ENCODE measurements around the gene HSPA12A. TPM values are rescaled to one million over a fixed set of nuclear protein-coding genes. Genes with fewer than 3 reads are reported as not detected.

The HSPA12A gene
- total RNA-seq, 2 donors from 2014 or later: 10.1 to 11.5 TPM

- DNase-seq (ENCODE audit: low spot score): no peak
- H3K36me3 ChIP-seq: no peaks in the 10 kb centered on the region
- no peaks in the 10 kb centered on the region for H3K27me3 ChIP-seq
- peaks cover 0 to 10% of the 10 kb centered on the region in 2 donors for H3K9me3 ChIP-seq
- peaks cover 0 to 26% of the 10 kb centered on the region in 2 donors for H3K4me1 ChIP-seq
- H3K4me3 ChIP-seq: no peak overlapping the region
- H3K27ac ChIP-seq: no peak overlapping the region
- no peak for TF ChIP-seq CTCF (IDR thresholded peaks at IDR 0.05)
Measured at GRCh38 chr10:116769368-116769767, 27.0 kb upstream of the HSPA12A start.

- Histone ChIP-seq H3K36me3 (no peaks in the 10 kb centered on the region), H3K27me3 (no peaks in the 10 kb centered on the region), H3K4me1 (peaks cover 0 to 26% of the 10 kb centered on the region in 2 donors), H3K9me3 (peaks cover 0 to 10% of the 10 kb centered on the region in 2 donors), H3K27ac (no peak overlapping the region), H3K4me3 (no peak overlapping the region)
- no peak for DNase-seq (ENCODE audit: low spot score)
- no peak for TF ChIP-seq CTCF (IDR thresholded peaks at IDR 0.05)
Measured at GRCh38 chr10:116768786-116769185, 26.4 kb upstream of the HSPA12A start.

GRCh38 chr10:116766837-116767634 is 24.7 kb upstream of the HSPA12A start:
- Histone ChIP-seq H3K4me1 (peaks cover 0 to 26% of the 10 kb centered on the region in 2 donors), H3K36me3 (no peaks in the 10 kb centered on the region), H3K9me3 (peaks cover 0 to 10% of the 10 kb centered on the region in 2 donors), H3K27ac (no peak overlapping the region), H3K27me3 (no peaks in the 10 kb centered on the region), H3K4me3 (no peak overlapping the region)
- no peak for DNase-seq (ENCODE audit: low spot score)
- no peak for TF ChIP-seq CTCF (IDR thresholded peaks at IDR 0.05)

- TF ChIP-seq CTCF (IDR thresholded peaks at IDR 0.05): no peak
- H3K27ac ChIP-seq: no peak overlapping the region
- no peak for DNase-seq (ENCODE audit: low spot score)
- no peaks in the 10 kb centered on the region for H3K27me3 ChIP-seq
- H3K36me3 ChIP-seq: no peaks in the 10 kb centered on the region
- peaks cover 0 to 10% of the 10 kb centered on the region in 2 donors for H3K9me3 ChIP-seq
- H3K4me3 ChIP-seq: no peak overlapping the region
- H3K4me1 ChIP-seq: peaks cover 0 to 26% of the 10 kb centered on the region in 2 donors
Measured at GRCh38 chr10:116766241-116766827, 24.0 kb upstream of the HSPA12A start.

GRCh38 chr10:116765648-116766081 is 23.3 kb upstream of the HSPA12A start:
- Histone ChIP-seq H3K27ac (no peak overlapping the region), H3K27me3 (no peaks in the 10 kb centered on the region), H3K9me3 (peaks cover 0 to 10% of the 10 kb centered on the region in 2 donors), H3K36me3 (no peaks in the 10 kb centered on the region), H3K4me3 (no peak overlapping the region), H3K4me1 (peaks cover 0 to 21% of the 10 kb centered on the region in 2 donors)
- DNase-seq (ENCODE audit: low spot score): no peak
- TF ChIP-seq CTCF (IDR thresholded peaks at IDR 0.05): no peak
